Lung (tissue), 12 donors: ENCODE results near the gene DNMBP. TPM values are rescaled to one million over a fixed set of nuclear protein-coding genes. Genes with fewer than 3 reads are reported as not detected.

ENCODE experiments used
- ATAC-seq: fragments of 200-7000 bp; cut with Tn5 transposase; one replicate; pipeline ENCODE4 v1.9.1; 2020; ENCODE audit warnings: moderate number of reproducible peaks; ENCODE audit not compliant: insufficient read depth, low FRiP score
- DNase-seq, 3 donors: peaks; one replicate each; pipeline ENCODE4 v3.0.0-alpha.2; 2013 to 2017
- H3K27ac ChIP-seq, 2 donors: one replicate each; pipeline ENCODE4 v1.5.1; 2013; ENCODE audit warnings: mild to moderate bottlenecking in 2 of 2, moderate library complexity in 2 of 2, control low read depth in 1 of 2, inconsistent platforms in 1 of 2, low read depth in 1 of 2, low read length in 1 of 2
- H3K27me3 ChIP-seq, 3 donors: one replicate each; pipeline ENCODE4 v1.5.1; 2013; ENCODE audit warnings: low read length in 2 of 3; ENCODE audit not compliant: control insufficient read depth in 3 of 3, insufficient read depth in 3 of 3
- H3K36me3 ChIP-seq, 4 donors: one replicate each; pipeline ENCODE4 v1.5.1; 2013; ENCODE audit warnings: low read length in 4 of 4, mild to moderate bottlenecking in 1 of 4, moderate library complexity in 1 of 4; ENCODE audit not compliant: control insufficient read depth in 4 of 4, insufficient read depth in 4 of 4
- H3K4me1 ChIP-seq, 5 donors: one replicate each; pipeline ENCODE4 v1.5.1; 2013; ENCODE audit warnings: low read length in 5 of 5, mild to moderate bottlenecking in 2 of 5, moderate library complexity in 1 of 5; ENCODE audit not compliant: control insufficient read depth in 5 of 5, insufficient read depth in 5 of 5
- H3K4me3 ChIP-seq: one replicate; pipeline ENCODE4 v1.5.1; 2013; ENCODE audit warnings: mild to moderate bottlenecking, control low read depth, moderate library complexity
- H3K9ac ChIP-seq, 2 donors: one replicate each; pipeline ENCODE4 v1.5.1; 2013; ENCODE audit warnings: low read length in 2 of 2, control low read depth in 1 of 2; ENCODE audit not compliant: insufficient read depth in 1 of 2
- H3K9me3 ChIP-seq, 4 donors: one replicate each; pipeline ENCODE4 v1.5.1; 2013; ENCODE audit warnings: low read length in 3 of 4, mild to moderate bottlenecking in 1 of 4, moderate library complexity in 1 of 4; ENCODE audit not compliant: control insufficient read depth in 4 of 4, insufficient read depth in 3 of 4
- WGBS, 2 donors: extraction: QIAGEN DNeasy Blood & Tissue Kit; methylation state at CpG; one replicate each; pipeline ENCODE4 v1.1.7; 2013; 5-methylcytosine and 5-hydroxymethylcytosine counted together
- polyA plus RNA-seq, 2 donors: library from polyadenylated mRNA; stranded (reverse); fragments of 200-250 nt; gene quantifications; one replicate each; pipeline ENCODE4 v1.2.1, GENCODE V29; 2013
- total RNA-seq, 2 donors: library from RNA; depleted of rRNA in 1 of 2; stranded (reverse); fragments of >200 nt in 1 of 2; gene quantifications; one replicate each; pipeline ENCODE4 v1.2.1, GENCODE V29; 2014 to 2021
- TF ChIP-seq, protein P1 (sequence below): IDR thresholded peaks from 2 replicates; pipeline ENCODE4 v1.5.1; 2012; ENCODE audit warnings: mild to moderate bottlenecking; ENCODE audit errors: control extremely low read depth, extremely low read depth
- donor health status: control.
- donor health status: control.
- donor health status: Bipolar disorder and iron deficiency.
- donor health status: healthy.
- donor health status: DM: yes; HTN: yes; CAD: no.

Gene DNMBP
- total and polyA plus RNA-seq, 4 donors = 6.5 to 31.0 (median 12.5) TPM

DNA sequence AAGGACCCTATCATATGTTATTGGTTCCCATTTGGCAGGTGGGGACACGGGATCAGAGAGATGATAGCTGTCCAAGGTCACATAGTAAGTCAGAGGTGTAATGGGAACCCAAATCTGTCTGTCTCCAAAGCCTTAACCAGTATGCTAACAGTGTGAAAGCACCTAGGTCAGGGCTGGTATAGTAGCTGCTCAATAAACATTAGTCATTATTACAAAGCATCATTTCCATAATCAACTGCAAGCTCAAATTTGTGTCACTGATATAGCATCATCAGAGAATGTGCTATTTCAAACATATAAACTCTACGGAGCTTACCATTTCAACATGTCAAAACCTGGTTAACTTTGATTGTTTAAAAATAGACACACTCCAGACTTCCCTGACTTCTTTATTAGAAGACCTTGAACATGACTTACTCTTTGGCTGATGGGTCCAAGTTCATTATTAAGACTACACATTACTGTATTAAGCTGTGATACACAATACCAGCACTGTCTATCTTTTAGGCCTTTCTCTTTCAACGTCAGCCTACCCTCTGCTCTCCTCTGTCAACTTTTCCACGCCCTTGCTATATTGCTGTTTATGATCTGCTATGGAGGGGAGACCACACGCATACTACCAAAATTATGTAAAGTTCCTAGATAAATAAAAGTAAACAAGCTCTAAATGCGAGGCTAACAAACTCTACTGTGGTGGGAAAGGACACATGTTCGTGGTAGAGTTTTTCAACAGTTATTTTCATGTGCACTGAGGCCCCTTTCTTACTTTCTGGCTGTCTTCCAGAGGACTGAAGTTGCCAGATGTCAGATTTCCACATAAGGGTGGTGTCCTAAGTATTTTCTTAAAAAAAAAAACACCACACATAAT, 33.6 kb downstream of the DNMBP start:
- TF ChIP-seq, protein P1, sequence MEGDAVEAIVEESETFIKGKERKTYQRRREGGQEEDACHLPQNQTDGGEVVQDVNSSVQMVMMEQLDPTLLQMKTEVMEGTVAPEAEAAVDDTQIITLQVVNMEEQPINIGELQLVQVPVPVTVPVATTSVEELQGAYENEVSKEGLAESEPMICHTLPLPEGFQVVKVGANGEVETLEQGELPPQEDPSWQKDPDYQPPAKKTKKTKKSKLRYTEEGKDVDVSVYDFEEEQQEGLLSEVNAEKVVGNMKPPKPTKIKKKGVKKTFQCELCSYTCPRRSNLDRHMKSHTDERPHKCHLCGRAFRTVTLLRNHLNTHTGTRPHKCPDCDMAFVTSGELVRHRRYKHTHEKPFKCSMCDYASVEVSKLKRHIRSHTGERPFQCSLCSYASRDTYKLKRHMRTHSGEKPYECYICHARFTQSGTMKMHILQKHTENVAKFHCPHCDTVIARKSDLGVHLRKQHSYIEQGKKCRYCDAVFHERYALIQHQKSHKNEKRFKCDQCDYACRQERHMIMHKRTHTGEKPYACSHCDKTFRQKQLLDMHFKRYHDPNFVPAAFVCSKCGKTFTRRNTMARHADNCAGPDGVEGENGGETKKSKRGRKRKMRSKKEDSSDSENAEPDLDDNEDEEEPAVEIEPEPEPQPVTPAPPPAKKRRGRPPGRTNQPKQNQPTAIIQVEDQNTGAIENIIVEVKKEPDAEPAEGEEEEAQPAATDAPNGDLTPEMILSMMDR = no peak
- H3K36me3 ChIP-seq = peaks cover 0 to under 1% (median 0%) of the 10 kb centered on the region in 4 donors
- H3K27me3 ChIP-seq = no peaks in the 10 kb centered on the region
- no peaks in the 10 kb centered on the region for H3K9me3 ChIP-seq
- DNase-seq (peak; percentile 84 to 98 (median 98)), ATAC-seq (no peak)
- H3K4me1 ChIP-seq = peaks cover 0 to 58% (median 26%) of the 10 kb centered on the region in 5 donors
- WGBS, 2 donors = 50 to 57% methylated on average over 7 of the region's 7 CpGs
- H3K27ac ChIP-seq = peak overlapping the region; percentile 64 to 84
- no peak overlapping the region for H3K4me3 ChIP-seq
- peak overlapping the region in 1 of 2 donors; percentile 50 for H3K9ac ChIP-seq

- Histone ChIP-seq H3K36me3 (peaks cover 0 to 6% (median 2%) of the 10 kb centered on the region in 4 donors), H3K9me3 (no peaks in the 10 kb centered on the region), H3K27ac (peak overlapping the region in 1 of 2 donors; percentile 47), H3K4me3 (no peak overlapping the region), H3K4me1 (peaks cover 0 to 51% (median 22%) of the 10 kb centered on the region in 5 donors), H3K27me3 (no peaks in the 10 kb centered on the region), H3K9ac (no peak overlapping the region)
- 82 to 84% methylated on average over 8 of the region's 8 CpGs for whole genome bisulfite sequencing, 2 donors
- ATAC-seq (no peak), DNase-seq (no peak)
- TF ChIP-seq, protein P1 = no peak
These were observed 34.5 kb downstream of the DNMBP start for GRCh38 chr10:99975106-99975829.

- H3K4me3 ChIP-seq = no peak overlapping the region
- WGBS, 2 donors = 82 to 95% methylated on average over 2 of the region's 2 CpGs
- ATAC-seq (no peak), DNase-seq (peak in 1 of 3 donors; percentile 35)
- H3K27me3 ChIP-seq = no peaks in the 10 kb centered on the region
- no peak overlapping the region for H3K9ac ChIP-seq
- H3K27ac ChIP-seq = no peak overlapping the region
- peaks cover 3 to 17% (median 10%) of the 10 kb centered on the region in 4 donors for H3K36me3 ChIP-seq
- no peaks in the 10 kb centered on the region for H3K9me3 ChIP-seq
- peaks cover 0 to 31% (median 15%) of the 10 kb centered on the region in 5 donors for H3K4me1 ChIP-seq
- TF ChIP-seq, protein P1 = no peak
These were observed 36.6 kb downstream of the DNMBP start for GRCh38 chr10:99973190-99973589.
